Neural cell (in vitro differentiated cells): Measurements from ENCODE around the gene SUSD4. TPM values are rescaled to one million over a fixed set of nuclear protein-coding genes. Genes with fewer than 3 reads are reported as not detected.

Experiments used
- H2AFZ ChIP-seq: fragments of 200-600, 300-800 bp; sonication (generic), shearing (Covaris generic); 2 replicates; pipeline ENCODE4 v1.6.0; 2014; ENCODE audit warnings: low read depth, mild to moderate bottlenecking, antibody characterized with exemption, low read length, moderate library complexity
- H3F3A ChIP-seq: fragments of 200-600 bp; shearing (Covaris generic); 2 replicates; pipeline ENCODE4 v1.6.1; 2016; ENCODE audit warnings: mild to moderate bottlenecking, moderate library complexity, mixed read lengths, antibody characterized with exemption, low read length; ENCODE audit not compliant: insufficient read depth, poor library complexity, severe bottlenecking
- H3K27ac ChIP-seq: fragments of 200-600, 300-800 bp; sonication (generic), shearing (Covaris generic); 2 replicates; pipeline ENCODE4 v1.5.1; 2014; ENCODE audit warnings: mild to moderate bottlenecking, low read length, moderate library complexity
- H3K27me3 ChIP-seq: fragments of 300-800, 200-600 bp; sonication (generic), shearing (Covaris generic); 2 replicates; pipeline ENCODE4 v1.6.0; 2014; ENCODE audit warnings: mild to moderate bottlenecking, low read depth, low read length, moderate library complexity; ENCODE audit not compliant: insufficient read depth
- H3K36me3 ChIP-seq: fragments of 300-800, 200-600 bp; sonication (generic), shearing (Covaris generic); 2 replicates; pipeline ENCODE4 v1.5.1; 2014; ENCODE audit warnings: mild to moderate bottlenecking, antibody characterized with exemption, low read length, moderate library complexity; ENCODE audit not compliant: insufficient read depth
- H3K4me2 ChIP-seq: fragments of 300-800, 200-600 bp; sonication (generic), shearing (Covaris generic); 2 replicates; pipeline ENCODE4 v1.6.0; 2014; ENCODE audit warnings: mild to moderate bottlenecking, low read length
- H3K4me3 ChIP-seq: fragments of 300-800, 200-600 bp; sonication (generic), shearing (Covaris generic); 2 replicates; pipeline ENCODE4 v1.5.1; 2014; ENCODE audit warnings: mild to moderate bottlenecking, low read length, moderate library complexity
- H3K79me2 ChIP-seq: fragments of 200-600 bp; shearing (Covaris generic); replicated peaks from 2 replicates; pipeline ENCODE4 v1.6.0; 2014; ENCODE audit warnings: mild to moderate bottlenecking, low read length, moderate library complexity; ENCODE audit not compliant: insufficient read depth
- H3K9ac ChIP-seq: fragments of 300-800, 200-600 bp; sonication (generic), shearing (Covaris generic); 2 replicates; pipeline ENCODE4 v1.6.1; 2016; ENCODE audit warnings: mild to moderate bottlenecking, low read length, mixed read lengths
- H3K9me2 ChIP-seq: fragments of 200-600 bp; shearing (Covaris generic); 2 replicates; pipeline ENCODE4 v1.6.1; 2016; ENCODE audit warnings: mild to moderate bottlenecking, low read length, mixed read lengths; ENCODE audit not compliant: insufficient read depth
- H3K9me3 ChIP-seq: fragments of 200-600, 300-800 bp; sonication (generic), shearing (Covaris generic); 2 replicates; pipeline ENCODE4 v1.6.1; 2016; ENCODE audit warnings: mild to moderate bottlenecking, mixed run types, low read length, moderate library complexity, mixed read lengths
- H4K20me1 ChIP-seq: fragments of 200-600 bp; shearing (Covaris generic); 2 replicates; pipeline ENCODE4 v1.6.1; 2016; ENCODE audit warnings: mild to moderate bottlenecking, mixed run types; ENCODE audit not compliant: insufficient read depth
- CTCF ChIP-seq: fragments of 450-650 bp; IDR thresholded peaks from 2 replicates; pipeline ENCODE4 v1.5.1; 2014; ENCODE audit warnings: antibody characterized with exemption, mild to moderate bottlenecking, moderate library complexity; ENCODE audit not compliant: poor library complexity, severe bottlenecking
- EP300 ChIP-seq: fragments of 450-650 bp; conservative IDR thresholded peaks from 2 replicates; pipeline ENCODE4 v1.6.1; 2014; ENCODE audit warnings: antibody characterized with exemption, mild to moderate bottlenecking, moderate library complexity; ENCODE audit not compliant: poor library complexity, severe bottlenecking
- EZH2 ChIP-seq: fragments of 200-600, 300-800 bp; shearing (Covaris generic), sonication (generic); IDR thresholded peaks from 2 replicates; pipeline ENCODE4 v1.6.1; 2014; ENCODE audit warnings: antibody characterized with exemption, low read length, borderline replicate concordance, mild to moderate bottlenecking; ENCODE audit not compliant: insufficient read depth, poor library complexity, severe bottlenecking
- MXI1 ChIP-seq: fragments of 450-650 bp; conservative IDR thresholded peaks from 2 replicates; pipeline ENCODE4 v1.6.1; 2014; ENCODE audit warnings: antibody characterized with exemption, mild to moderate bottlenecking; ENCODE audit not compliant: poor library complexity, severe bottlenecking
- POLR2AphosphoS5 ChIP-seq: IDR thresholded peaks from 2 replicates; pipeline ENCODE4 v1.6.1; 2012
- RAD21 ChIP-seq: fragments of 450-650 bp; conservative IDR thresholded peaks from 2 replicates; pipeline ENCODE4 v1.6.1; 2014; ENCODE audit warnings: antibody characterized with exemption, mild to moderate bottlenecking, moderate library complexity
- REST ChIP-seq: IDR thresholded peaks from 2 replicates; pipeline ENCODE4 v1.6.1; 2012; ENCODE audit warnings: borderline replicate concordance
- SMC3 ChIP-seq: fragments of 450-650 bp; conservative IDR thresholded peaks from 2 replicates; pipeline ENCODE4 v1.6.1; 2014; ENCODE audit warnings: antibody characterized with exemption, mild to moderate bottlenecking, moderate library complexity; ENCODE audit not compliant: poor library complexity
- TAF1 ChIP-seq: IDR thresholded peaks from 2 replicates; pipeline ENCODE4 v1.6.1; 2012; ENCODE audit warnings: low read depth
- polyA plus RNA-seq: library from polyadenylated mRNA; depleted of rRNA; stranded (reverse); fragments of >200 nt; gene quantifications from 2 replicates; pipeline ENCODE4 v1.2.3, GENCODE V29; 2014

SUSD4 gene
- polyA plus RNA-seq, 1 donor from 2014 or later: 31.5 TPM

- no peak overlapping the region for H3K27ac ChIP-seq
- TF ChIP-seq RAD21 (no peak), SMC3 (no peak), EZH2 (no peak)
Measured at GRCh38 chr1:223221686-223222085, 142.3 kb downstream of the SUSD4 start.

GRCh38 chr1:223219846-223220610 is 143.9 kb downstream of the SUSD4 start:
- no peaks in the 10 kb centered on the region for H3K27me3 ChIP-seq
- H3K9ac ChIP-seq: no peak overlapping the region

More at GRCh38 chr1:223221686-223222085, 142.3 kb downstream of the SUSD4 start:
- H3K4me2 ChIP-seq: no peak overlapping the region
- H3K9me3 ChIP-seq: peaks cover 9% of the 10 kb centered on the region
- H3K9me2 ChIP-seq: no peaks in the 10 kb centered on the region
- peaks cover 5% of the 10 kb centered on the region for H3K36me3 ChIP-seq
- H3K79me2 ChIP-seq: no peaks in the 10 kb centered on the region
- no peaks in the 10 kb centered on the region for H3K27me3 ChIP-seq
- no peaks in the 10 kb centered on the region for H4K20me1 ChIP-seq
- no peak overlapping the region for H3K9ac ChIP-seq
- H3K4me3 ChIP-seq: no peak overlapping the region
- no peak overlapping the region for H2AFZ ChIP-seq
- H3F3A ChIP-seq: no peaks in the 10 kb centered on the region

GRCh38 chr1:223219318-223219635 is 144.7 kb downstream of the SUSD4 start:
- Histone ChIP-seq H3K9me2 (no peaks in the 10 kb centered on the region), H3K4me3 (no peak overlapping the region), H3K9ac (no peak overlapping the region), H4K20me1 (no peaks in the 10 kb centered on the region), H3F3A (no peaks in the 10 kb centered on the region), H3K4me2 (no peak overlapping the region), H2AFZ (no peak overlapping the region), H3K79me2 (no peaks in the 10 kb centered on the region), H3K27me3 (no peaks in the 10 kb centered on the region), H3K36me3 (peaks cover 5% of the 10 kb centered on the region), H3K27ac (no peak overlapping the region), H3K9me3 (peaks cover 9% of the 10 kb centered on the region)
- TF ChIP-seq SMC3: no peak
- no peak for TF ChIP-seq EP300
- TF ChIP-seq POLR2AphosphoS5: no peak
- TF ChIP-seq EZH2: no peak
- TF ChIP-seq MXI1: no peak
- no peak for TF ChIP-seq TAF1
- no peak for TF ChIP-seq RAD21
- TF ChIP-seq REST: no peak
- no peak for TF ChIP-seq CTCF

More at GRCh38 chr1:223219846-223220610, 143.9 kb downstream of the SUSD4 start:
- Histone ChIP-seq H3K27ac (no peak overlapping the region), H3K4me3 (no peak overlapping the region), H4K20me1 (no peaks in the 10 kb centered on the region), H3K36me3 (peaks cover 5% of the 10 kb centered on the region), H3F3A (no peaks in the 10 kb centered on the region), H3K9me3 (peaks cover 9% of the 10 kb centered on the region), H3K9me2 (no peaks in the 10 kb centered on the region), H2AFZ (no peak overlapping the region), H3K79me2 (no peaks in the 10 kb centered on the region), H3K4me2 (no peak overlapping the region)
- TF ChIP-seq RAD21 (no peak), CTCF (no peak), TAF1 (no peak), EZH2 (no peak)
